Body of pancreas (tissue), 4 donors: ENCODE data around the gene FCHO1. TPM values are rescaled to one million over a fixed set of nuclear protein-coding genes. Genes with fewer than 3 reads are reported as not detected.

ENCODE experiments used
- ATAC-seq: fragments of 150-250 bp; one replicate; pipeline ENCODE4 v1.9.1; 2016
- DNase-seq, 4 donors: peaks; one replicate each; pipeline ENCODE4 v3.0.0-alpha.2; 2019
- H3K27ac ChIP-seq, 4 donors: fragments of 200-600 bp; sonication (generic); 1 replicate in 3 of 4; 2 replicates in 1 of 4; pipeline versions ENCODE4 v1.5.1 to v1.6.1; 2016 to 2019; ENCODE audit warnings: mild to moderate bottlenecking in 1 of 4, mixed read lengths in 1 of 4, moderate library complexity in 1 of 4
- H3K27me3 ChIP-seq, 2 donors: fragments of 200-600 bp; sonication (generic); one replicate each; pipeline ENCODE4 v1.6.0; 2016; ENCODE audit warnings: mild to moderate bottlenecking in 1 of 2
- H3K36me3 ChIP-seq, 2 donors: fragments of 200-600 bp; sonication (generic); replicated peaks in 1 of 2; 2 replicates each; pipeline ENCODE4 v1.5.1; 2016; ENCODE audit warnings: low read depth in 2 of 2; ENCODE audit not compliant: insufficient read depth in 1 of 2
- H3K4me1 ChIP-seq: fragments of 200-600 bp; sonication (generic); one replicate; pipeline ENCODE4 v1.6.0; 2016
- H3K4me3 ChIP-seq, 2 donors: fragments of 200-600 bp; sonication (generic); 1 replicate in 1 of 2; 2 replicates in 1 of 2; pipeline ENCODE4 v1.5.1; 2016 to 2019
- H3K9me3 ChIP-seq, 3 donors: fragments of 200-600 bp; sonication (generic); 1 replicate in 2 of 3; 2 replicates in 1 of 3; pipeline ENCODE4 v1.5.1; 2016
- CTCF ChIP-seq, 7 experiments: fragments of 450-650 bp in 4 of 7; fragments of 200-600 bp in 3 of 7; sonication (generic) in 3 of 7; IDR thresholded peaks; one replicate each; pipeline ENCODE4 v1.5.1; 2016 to 2019; ENCODE audit warnings: antibody characterized with exemption in 7 of 7
- POLR2A ChIP-seq, 3 donors: fragments of 450-650 bp; IDR thresholded peaks; one replicate each; pipeline ENCODE4 v1.6.1; 2016; ENCODE audit warnings: antibody characterized with exemption in 3 of 3, mild to moderate bottlenecking in 2 of 3
- WGBS, 2 donors: methylation state at CpG; one replicate each; pipeline ENCODE4 v1.1.5; 2017; 5-methylcytosine and 5-hydroxymethylcytosine counted together
- intact Hi-C: fragments of 100-400 bp; cut with DNase I; formaldehyde crosslinking; loops from one replicate; pipeline ENCODE4 v1.15.1; 2023
- total RNA-seq, 2 donors: library from RNA; depleted of rRNA; stranded (reverse); fragments of >200 nt; gene quantifications; one replicate each; pipeline ENCODE4 v1.1.0, GENCODE V29; 2016

Gene FCHO1
- total RNA-seq, 2 donors from 2014 or later, result 1.6 TPM; not detected in 1

- peaks cover 8% of the 10 kb centered on the region for H3K4me1 ChIP-seq
- WGBS, 2 donors, result 56 to 63% methylated on average over 5 of the region's 5 CpGs
- H3K9me3 ChIP-seq, result no peaks in the 10 kb centered on the region
- H3K27ac ChIP-seq, result no peak overlapping the region
- no peaks in the 10 kb centered on the region for H3K36me3 ChIP-seq
- TF ChIP-seq POLR2A (IDR thresholded peaks at IDR 0.05), result no peak
- TF ChIP-seq CTCF (IDR thresholded peaks at IDR 0.05), result no peak
- DNase-seq (no peak), ATAC-seq (no peak)
- intact Hi-C loops, result no loop called here
- no peaks in the 10 kb centered on the region for H3K27me3 ChIP-seq
- no peak overlapping the region for H3K4me3 ChIP-seq
These were observed 7.2 kb downstream of the FCHO1 start for GRCh38 chr19:17758515-17758914.

DNA sequence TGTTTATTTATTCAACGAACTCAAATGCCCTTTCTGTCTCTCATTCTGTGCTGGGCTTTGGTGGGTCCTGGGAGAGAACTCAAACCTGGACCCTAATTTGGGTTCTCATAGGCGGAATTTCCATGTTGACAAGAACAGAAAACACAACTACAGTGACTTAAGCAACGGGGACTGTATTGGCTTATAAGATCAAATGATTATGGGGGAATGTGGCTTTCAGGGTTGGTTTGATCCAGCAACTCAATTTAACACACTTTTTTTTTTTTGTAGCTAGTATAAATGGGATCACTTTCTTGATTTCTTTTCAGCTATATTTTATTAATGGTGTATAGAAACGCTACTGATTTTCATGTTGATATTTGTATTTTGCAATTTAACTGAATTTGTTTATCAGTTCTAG is 9.9 kb downstream of the FCHO1 start:
- intact Hi-C loops, result no loop called here
- 53 to 71% methylated on average over 4 of the region's 4 CpGs for whole genome bisulfite sequencing, 2 donors

GRCh38 chr19:17762505-17763229 is 11.4 kb downstream of the FCHO1 start:
- H3K9me3 ChIP-seq, result no peaks in the 10 kb centered on the region
- WGBS, 2 donors, result 54 to 66% methylated on average over 12 to 17 of the region's 17 CpGs
- H3K4me3 ChIP-seq, result no peak overlapping the region
- H3K27me3 ChIP-seq, result no peaks in the 10 kb centered on the region
- DNase-seq (no peak), ATAC-seq (no peak)
- peaks cover 13% of the 10 kb centered on the region for H3K4me1 ChIP-seq
- TF ChIP-seq POLR2A (IDR thresholded peaks at IDR 0.05) (no peak), CTCF (IDR thresholded peaks at IDR 0.05) (no peak)
- H3K36me3 ChIP-seq, result no peaks in the 10 kb centered on the region
- H3K27ac ChIP-seq, result no peak overlapping the region
- intact Hi-C loops, result no loop called here

More for the DNA sequence above, 9.9 kb downstream of the FCHO1 start:
- H3K27me3 ChIP-seq, result no peaks in the 10 kb centered on the region
- no peak for TF ChIP-seq CTCF (IDR thresholded peaks at IDR 0.05)
- no peak for TF ChIP-seq POLR2A (IDR thresholded peaks at IDR 0.05)
- H3K36me3 ChIP-seq, result no peaks in the 10 kb centered on the region
- no peak for ATAC-seq
- H3K9me3 ChIP-seq, result no peaks in the 10 kb centered on the region
- H3K4me1 ChIP-seq, result peaks cover 10% of the 10 kb centered on the region
- no peak overlapping the region for H3K4me3 ChIP-seq
- no peak overlapping the region for H3K27ac ChIP-seq
- no peak for DNase-seq

DNA sequence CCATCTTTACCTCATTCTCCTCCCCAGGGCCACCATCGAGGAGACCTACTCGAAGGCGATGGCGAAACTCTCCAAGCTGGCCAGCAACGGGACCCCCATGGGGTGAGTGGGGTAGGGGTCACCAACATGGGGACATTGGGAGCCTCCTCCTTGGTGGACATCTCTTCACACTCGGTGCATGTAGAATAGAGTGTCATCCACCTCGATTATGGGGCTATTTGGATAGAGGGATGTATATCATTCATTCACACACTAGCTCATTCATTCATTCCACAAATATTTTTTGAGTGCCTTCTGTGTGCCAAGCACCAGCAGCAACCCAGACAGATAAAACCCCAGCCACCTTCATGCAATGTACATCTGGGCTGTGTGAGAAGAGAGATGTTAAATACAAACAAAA is 13.1 kb downstream of the FCHO1 start:
- no peak for ATAC-seq
- H3K27me3 ChIP-seq, result no peaks in the 10 kb centered on the region
- H3K4me1 ChIP-seq, result peaks cover 12% of the 10 kb centered on the region
- no peak overlapping the region for H3K4me3 ChIP-seq
- WGBS, 2 donors, result 52 to 64% methylated on average over 6 to 7 of the region's 7 CpGs
- no peak for DNase-seq
- no peaks in the 10 kb centered on the region for H3K9me3 ChIP-seq
- intact Hi-C loops, result no loop called here
- H3K36me3 ChIP-seq, result no peaks in the 10 kb centered on the region
- TF ChIP-seq CTCF (IDR thresholded peaks at IDR 0.05), result no peak
- no peak for TF ChIP-seq POLR2A (IDR thresholded peaks at IDR 0.05)
- H3K27ac ChIP-seq, result no peak overlapping the region

DNA sequence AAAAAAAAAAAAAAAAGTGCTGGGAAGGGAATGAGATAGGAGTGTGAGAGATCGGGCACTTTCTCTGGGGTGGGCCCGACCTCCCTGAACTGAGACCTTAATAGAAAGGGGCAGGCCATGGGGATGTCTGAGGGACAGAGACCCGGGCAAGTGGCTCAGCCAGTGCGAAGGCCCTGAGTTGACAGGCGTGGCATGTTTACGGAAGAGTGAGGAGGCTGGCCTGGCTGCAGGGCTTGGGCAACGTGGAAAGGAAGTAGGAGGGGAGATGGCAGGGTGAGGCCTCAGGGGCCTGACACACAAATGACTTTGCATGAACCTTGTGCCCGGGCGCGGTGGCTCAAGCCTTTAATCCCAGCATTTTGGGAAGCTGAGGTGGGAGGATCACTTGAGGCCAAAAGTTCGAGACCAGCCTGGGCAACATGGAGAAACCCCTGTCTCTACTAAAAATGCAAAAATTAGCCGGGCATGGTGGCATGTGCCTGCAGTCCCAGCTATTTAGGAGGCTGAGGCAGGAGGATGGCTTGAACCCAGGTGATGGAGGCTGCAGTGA is 13.9 kb downstream of the FCHO1 start:
- Histone ChIP-seq H3K27ac (peak overlapping the region in 2 of 4 donors; percentile 15 to 36), H3K36me3 (no peaks in the 10 kb centered on the region), H3K9me3 (no peaks in the 10 kb centered on the region), H3K4me3 (no peak overlapping the region), H3K4me1 (peaks cover 12% of the 10 kb centered on the region), H3K27me3 (no peaks in the 10 kb centered on the region)
- 62 to 72% methylated on average over 12 of the region's 12 CpGs for WGBS, 2 donors
- peak in 1 of 4 donors; percentile 69 for DNase-seq
- no peak for ATAC-seq
- TF ChIP-seq CTCF (IDR thresholded peaks at IDR 0.05), result no peak
- TF ChIP-seq POLR2A (IDR thresholded peaks at IDR 0.05), result no peak
- intact Hi-C loops, result no loop called here
